ENCODE measurements around the gene ZBTB6. TPM values are rescaled to one million over a fixed set of nuclear protein-coding genes. Genes with fewer than 3 reads are reported as not detected.
"Not testable (repeated sequence)": the region's sequence is repeated elsewhere in the genome, so short reads cannot be mapped to it uniquely, and the experiment has no call there.

Gene ZBTB6
- total RNA-seq, 3 donors from 2014 or later = 8.2 to 17.4 (median 11.1) TPM

DNA sequence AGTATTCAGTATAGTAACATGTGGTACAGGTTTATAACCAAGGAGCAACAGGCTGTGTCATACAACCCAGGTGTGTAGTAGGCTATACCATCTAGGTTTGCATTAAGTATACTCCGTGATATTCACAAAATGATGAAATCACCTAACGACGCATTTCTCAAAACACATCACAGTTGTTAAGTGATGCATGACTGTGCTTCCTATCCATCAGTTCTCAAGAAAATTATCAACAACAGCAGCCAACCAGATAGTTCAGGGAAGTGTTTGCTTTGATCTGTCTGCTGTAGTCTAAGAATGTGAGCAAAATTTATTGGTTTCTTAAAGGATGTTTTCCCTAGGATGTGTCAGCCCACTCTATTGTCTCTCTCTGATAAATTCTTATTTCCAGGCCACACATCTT lies 10.8 kb upstream of the ZBTB6 start:
- no peak for DNase-seq (ENCODE audit: low spot score in 2 of 2)
- intact Hi-C loops (cut with DNase I; ENCODE audit: low total_unique reads) = no loop called here
- H3K4me3 ChIP-seq = no peak overlapping the region
- TF ChIP-seq, protein P1, sequence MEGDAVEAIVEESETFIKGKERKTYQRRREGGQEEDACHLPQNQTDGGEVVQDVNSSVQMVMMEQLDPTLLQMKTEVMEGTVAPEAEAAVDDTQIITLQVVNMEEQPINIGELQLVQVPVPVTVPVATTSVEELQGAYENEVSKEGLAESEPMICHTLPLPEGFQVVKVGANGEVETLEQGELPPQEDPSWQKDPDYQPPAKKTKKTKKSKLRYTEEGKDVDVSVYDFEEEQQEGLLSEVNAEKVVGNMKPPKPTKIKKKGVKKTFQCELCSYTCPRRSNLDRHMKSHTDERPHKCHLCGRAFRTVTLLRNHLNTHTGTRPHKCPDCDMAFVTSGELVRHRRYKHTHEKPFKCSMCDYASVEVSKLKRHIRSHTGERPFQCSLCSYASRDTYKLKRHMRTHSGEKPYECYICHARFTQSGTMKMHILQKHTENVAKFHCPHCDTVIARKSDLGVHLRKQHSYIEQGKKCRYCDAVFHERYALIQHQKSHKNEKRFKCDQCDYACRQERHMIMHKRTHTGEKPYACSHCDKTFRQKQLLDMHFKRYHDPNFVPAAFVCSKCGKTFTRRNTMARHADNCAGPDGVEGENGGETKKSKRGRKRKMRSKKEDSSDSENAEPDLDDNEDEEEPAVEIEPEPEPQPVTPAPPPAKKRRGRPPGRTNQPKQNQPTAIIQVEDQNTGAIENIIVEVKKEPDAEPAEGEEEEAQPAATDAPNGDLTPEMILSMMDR (IDR thresholded peaks at IDR 0.05) = no peak
- no peak for TF ChIP-seq POLR2AphosphoS5 (IDR thresholded peaks at IDR 0.05)
- TF ChIP-seq POLR2A (IDR thresholded peaks at IDR 0.05) = no peak
- no peaks in the 10 kb centered on the region for H3K27me3 ChIP-seq
- no peaks in the 10 kb centered on the region for H3K4me1 ChIP-seq
- H3K9me3 ChIP-seq = no peaks in the 10 kb centered on the region
- no peaks in the 10 kb centered on the region for H3K36me3 ChIP-seq
- no peak overlapping the region for H3K27ac ChIP-seq

DNA sequence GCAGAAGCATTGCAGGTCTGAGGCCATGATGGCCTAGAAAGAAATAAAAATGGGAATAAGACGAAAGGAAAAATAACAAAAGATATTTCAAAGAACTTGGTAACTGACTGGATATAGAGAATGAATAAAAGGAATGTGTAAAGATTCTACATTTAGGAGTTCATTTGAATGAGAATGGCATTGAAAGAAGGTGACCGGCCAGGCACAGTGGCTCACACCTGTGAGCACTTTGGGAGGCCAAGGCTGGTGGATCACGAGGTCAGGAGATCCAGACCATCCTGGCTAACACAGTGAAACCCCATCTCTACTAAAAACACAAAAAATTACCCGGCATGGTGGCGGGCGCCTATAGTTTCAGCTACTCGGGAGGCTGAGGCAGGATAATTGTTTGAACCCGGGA lies 9.6 kb upstream of the ZBTB6 start:
- DNase-seq (ENCODE audit: low spot score in 2 of 2) = no peak
- no peaks in the 10 kb centered on the region for H3K27me3 ChIP-seq
- no peak overlapping the region for H3K27ac ChIP-seq
- H3K36me3 ChIP-seq = no peaks in the 10 kb centered on the region
- no peaks in the 10 kb centered on the region for H3K9me3 ChIP-seq
- intact Hi-C loops (cut with DNase I; ENCODE audit: low total_unique reads) = no loop called here
- no peak overlapping the region for H3K4me3 ChIP-seq
- no peaks in the 10 kb centered on the region for H3K4me1 ChIP-seq
- TF ChIP-seq POLR2A (IDR thresholded peaks at IDR 0.05) (no peak), POLR2AphosphoS5 (IDR thresholded peaks at IDR 0.05) (no peak)
- TF ChIP-seq, protein P1 (IDR thresholded peaks at IDR 0.05) = no peak

DNA sequence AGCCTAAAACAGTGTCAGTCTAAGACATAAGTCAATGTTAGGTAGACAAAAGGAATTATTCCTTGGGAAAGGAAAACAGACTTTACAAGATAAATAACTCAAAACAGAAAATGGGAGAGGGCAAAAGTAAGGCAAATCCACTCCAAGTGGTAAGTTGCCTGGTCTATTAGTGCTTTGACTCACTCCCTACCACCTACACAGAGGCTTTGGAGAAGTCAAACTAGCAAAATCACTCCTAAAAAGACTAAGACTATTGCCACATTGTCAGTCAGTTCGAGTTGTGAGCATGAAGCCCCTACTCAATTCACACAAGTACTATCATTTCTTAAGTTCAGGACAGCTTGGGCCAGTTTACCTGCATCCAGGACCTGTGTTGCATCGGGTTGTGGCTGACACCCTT lies 5.2 kb upstream of the ZBTB6 start:
- no peaks in the 10 kb centered on the region for H3K36me3 ChIP-seq
- H3K27ac ChIP-seq = no peak overlapping the region
- H3K4me1 ChIP-seq = no peaks in the 10 kb centered on the region
- no peak overlapping the region for H3K4me3 ChIP-seq
- DNase-seq (ENCODE audit: low spot score in 2 of 2) = no peak
- no peaks in the 10 kb centered on the region for H3K9me3 ChIP-seq
- TF ChIP-seq, protein P1 (IDR thresholded peaks at IDR 0.05) = no peak
- TF ChIP-seq POLR2AphosphoS5 (IDR thresholded peaks at IDR 0.05) (no peak), POLR2A (IDR thresholded peaks at IDR 0.05) (no peak)
- intact Hi-C loops (cut with DNase I; ENCODE audit: low total_unique reads) = no loop called here
- no peaks in the 10 kb centered on the region for H3K27me3 ChIP-seq

DNA sequence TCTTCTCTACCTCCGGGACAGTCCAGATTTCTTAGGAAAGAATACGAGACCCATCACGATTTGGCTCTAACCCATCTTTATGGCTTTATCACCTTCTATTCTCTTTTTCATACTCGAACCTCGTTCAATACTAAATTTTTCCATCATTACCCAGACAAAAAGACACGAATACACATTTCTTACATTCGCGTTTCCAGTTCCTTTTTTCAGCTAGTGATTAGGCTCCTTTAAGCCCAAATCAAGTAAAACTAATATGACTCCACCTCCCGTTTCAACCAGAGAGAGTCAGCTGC lies 506 bp downstream of the ZBTB6 start:
- peak overlapping the region; percentile 75 to 88 (median 81) for H3K4me3 ChIP-seq
- no peaks in the 10 kb centered on the region for H3K4me1 ChIP-seq
- intact Hi-C loops (cut with DNase I; ENCODE audit: low total_unique reads) = no loop called here
- H3K27me3 ChIP-seq = no peaks in the 10 kb centered on the region
- H3K27ac ChIP-seq = peak overlapping the region; percentile 83 to 92
- no peak for TF ChIP-seq POLR2A (IDR thresholded peaks at IDR 0.05)
- TF ChIP-seq POLR2AphosphoS5 (IDR thresholded peaks at IDR 0.05) = no peak
- TF ChIP-seq, protein P1 (IDR thresholded peaks at IDR 0.05) = no peak
- no peaks in the 10 kb centered on the region for H3K36me3 ChIP-seq
- no peak for DNase-seq (ENCODE audit: low spot score in 2 of 2)
- no peaks in the 10 kb centered on the region for H3K9me3 ChIP-seq

DNA sequence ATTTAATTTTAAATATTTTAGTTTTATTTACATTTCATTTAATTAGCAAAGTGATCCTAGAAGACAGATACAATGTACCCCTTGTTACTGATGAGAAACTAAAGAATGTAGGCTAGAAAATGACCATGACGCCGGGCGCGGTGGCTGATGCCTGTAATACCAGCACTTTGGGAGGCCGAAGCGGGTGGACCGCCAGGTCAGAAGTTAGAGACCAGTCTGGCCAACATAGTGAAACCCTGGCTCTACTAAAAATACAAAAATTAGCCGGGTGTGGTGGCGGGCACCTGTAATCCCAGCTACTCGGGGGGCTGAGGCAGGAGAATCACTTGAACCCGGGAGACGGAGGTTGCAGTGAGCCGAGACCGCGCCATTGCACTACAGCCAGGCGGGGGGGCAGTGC lies 7.0 kb downstream of the ZBTB6 start:
- H3K9me3 ChIP-seq; H3K27ac ChIP-seq; H3K36me3 ChIP-seq; H3K27me3 ChIP-seq; DNase-seq (ENCODE audit: low spot score in 2 of 2); H3K4me1 ChIP-seq; intact Hi-C loops (cut with DNase I; ENCODE audit: low total_unique reads); H3K4me3 ChIP-seq: not testable (repeated sequence)

Data from breast epithelium (tissue), 4 donors.